Peyer's patch (tissue), 4 donors: ENCODE data around the gene SMARCB1. TPM values are rescaled to one million over a fixed set of nuclear protein-coding genes. Genes with fewer than 3 reads are reported as not detected.

Experiments
- DNase-seq, 3 donors: peaks; one replicate each; pipeline ENCODE4 v3.0.0-alpha.2; 2017 to 2019
- H3K27ac ChIP-seq, 4 donors: fragments of 200-600 bp; sonication (generic); one replicate each; pipeline ENCODE4 v1.5.1; 2016 to 2019
- H3K27me3 ChIP-seq, 2 donors: fragments of 200-600 bp; sonication (generic); one replicate each; pipeline ENCODE4 v1.5.1; 2019
- H3K36me3 ChIP-seq, 3 donors: fragments of 200-600 bp; sonication (generic); one replicate each; pipeline ENCODE4 v1.5.1; 2016 to 2019
- H3K4me1 ChIP-seq, 4 donors: fragments of 200-600 bp; sonication (generic); one replicate each; pipeline ENCODE4 v1.5.1; 2016 to 2019
- H3K4me3 ChIP-seq, 4 donors: fragments of 200-600 bp; sonication (generic); 1 replicate in 3 of 4; 2 replicates in 1 of 4; pipeline ENCODE4 v1.5.1; 2016 to 2019; ENCODE audit warnings: mild to moderate bottlenecking in 1 of 4
- H3K9me3 ChIP-seq, 4 donors: fragments of 200-600 bp; sonication (generic); one replicate each; pipeline ENCODE4 v1.5.1; 2016 to 2019; ENCODE audit warnings: mild to moderate bottlenecking in 1 of 4
- CTCF ChIP-seq, 6 experiments: fragments of 450-650 bp in 4 of 6; fragments of 200-600 bp in 2 of 6; sonication (generic) in 1 of 6; IDR thresholded peaks; one replicate each; pipeline ENCODE4 v1.5.1; 2017 to 2019; ENCODE audit warnings: antibody characterized with exemption in 6 of 6, mild to moderate bottlenecking in 3 of 6, moderate library complexity in 1 of 6
- POLR2A ChIP-seq, 2 donors: fragments of 450-650 bp; IDR thresholded peaks; one replicate each; pipeline ENCODE4 v1.5.1; 2017; ENCODE audit warnings: antibody characterized with exemption in 2 of 2, mild to moderate bottlenecking in 2 of 2, moderate library complexity in 2 of 2
- total RNA-seq, 4 donors: library from RNA; depleted of rRNA; stranded (reverse); fragments of >200 nt; gene quantifications; one replicate each; pipeline ENCODE4 v1.1.0, GENCODE V29; 2016

The SMARCB1 gene
- total RNA-seq, 4 donors from 2014 or later: 45.7 to 94.9 (median 77.0) TPM

GRCh38 chr22:23818541-23818940 is 31.8 kb downstream of the SMARCB1 start:
- Histone ChIP-seq H3K27ac (no peak overlapping the region), H3K36me3 (peaks cover 0 to 70% (median 0%) of the 10 kb centered on the region in 3 donors), H3K27me3 (no peaks in the 10 kb centered on the region), H3K4me3 (no peak overlapping the region), H3K9me3 (no peaks in the 10 kb centered on the region), H3K4me1 (peaks cover 0 to 8% (median 0%) of the 10 kb centered on the region in 4 donors)
- no peak for DNase-seq
- TF ChIP-seq CTCF (IDR thresholded peaks at IDR 0.05) (no peak), POLR2A (IDR thresholded peaks at IDR 0.05) (no peak)

GRCh38 chr22:23820748-23821211 is 34.0 kb downstream of the SMARCB1 start:
- TF ChIP-seq POLR2A (IDR thresholded peaks at IDR 0.05): no peak
- no peak for TF ChIP-seq CTCF (IDR thresholded peaks at IDR 0.05)
- Histone ChIP-seq H3K4me1 (peaks cover 0 to 8% (median 0%) of the 10 kb centered on the region in 4 donors), H3K36me3 (peaks cover 0 to 84% (median 0%) of the 10 kb centered on the region in 3 donors), H3K4me3 (no peak overlapping the region), H3K27me3 (no peaks in the 10 kb centered on the region), H3K9me3 (no peaks in the 10 kb centered on the region), H3K27ac (peak overlapping the region in 2 of 4 donors; percentile 14 to 55)
- peak in 1 of 3 donors; percentile 59 for DNase-seq

- peaks cover 0 to 88% (median 0%) of the 10 kb centered on the region in 3 donors for H3K36me3 ChIP-seq
- H3K4me1 ChIP-seq: peaks cover 0 to 8% (median 0%) of the 10 kb centered on the region in 4 donors
- no peak for TF ChIP-seq CTCF (IDR thresholded peaks at IDR 0.05)
- no peak for TF ChIP-seq POLR2A (IDR thresholded peaks at IDR 0.05)
- H3K27ac ChIP-seq: no peak overlapping the region
- no peaks in the 10 kb centered on the region for H3K27me3 ChIP-seq
- H3K9me3 ChIP-seq: no peaks in the 10 kb centered on the region
- DNase-seq: peak in 1 of 3 donors; percentile 28
- no peak overlapping the region for H3K4me3 ChIP-seq
Observed at GRCh38 chr22:23822101-23822671, 35.4 kb downstream of the SMARCB1 start.

GRCh38 chr22:23823331-23823791 is 36.6 kb downstream of the SMARCB1 start:
- Histone ChIP-seq H3K27ac (no peak overlapping the region), H3K36me3 (peaks cover 0 to 87% (median 0%) of the 10 kb centered on the region in 3 donors), H3K9me3 (no peaks in the 10 kb centered on the region), H3K4me3 (no peak overlapping the region), H3K27me3 (no peaks in the 10 kb centered on the region), H3K4me1 (peaks cover 0 to 8% (median 0%) of the 10 kb centered on the region in 4 donors)
- DNase-seq: peak in 1 of 3 donors; percentile 19
- TF ChIP-seq POLR2A (IDR thresholded peaks at IDR 0.05) (no peak), CTCF (IDR thresholded peaks at IDR 0.05) (no peak)

- Histone ChIP-seq H3K9me3 (no peaks in the 10 kb centered on the region), H3K27ac (no peak overlapping the region), H3K4me3 (no peak overlapping the region), H3K27me3 (no peaks in the 10 kb centered on the region), H3K4me1 (peaks cover 0 to 8% (median 0%) of the 10 kb centered on the region in 4 donors), H3K36me3 (peaks cover 0 to 86% (median 0%) of the 10 kb centered on the region in 3 donors)
- TF ChIP-seq CTCF (IDR thresholded peaks at IDR 0.05): no peak
- no peak for TF ChIP-seq POLR2A (IDR thresholded peaks at IDR 0.05)
- DNase-seq: peak in 1 of 3 donors; percentile 29
Observed at GRCh38 chr22:23824476-23825245, 37.9 kb downstream of the SMARCB1 start.
